OCI-LY1 (cell line): ENCODE measurements around the gene UBE4B.

ENCODE experiments used
- H2AFZ ChIP-seq: fragments of 200-600 bp; sonication (generic), shearing (Covaris generic); 2 replicates; pipeline ENCODE4 v1.6.0; 2014; ENCODE audit warnings: antibody characterized with exemption, mild to moderate bottlenecking, low read length
- H3F3A ChIP-seq: fragments of 200-600 bp; sonication (generic), shearing (Covaris generic); 2 replicates; pipeline ENCODE4 v1.6.0; 2014; ENCODE audit warnings: mild to moderate bottlenecking, antibody characterized with exemption, low read length, moderate library complexity; ENCODE audit not compliant: insufficient read depth
- H3K27ac ChIP-seq: fragments of 200-600 bp; sonication (generic); 2 replicates; pipeline ENCODE4 v1.5.1; 2014; ENCODE audit warnings: low read length, mixed run types, mild to moderate bottlenecking, low read depth; ENCODE audit not compliant: poor library complexity, severe bottlenecking
- H3K27me3 ChIP-seq: fragments of 200-600 bp; sonication (generic); 2 replicates; pipeline ENCODE4 v1.6.0; 2014; ENCODE audit warnings: antibody characterized with exemption, mild to moderate bottlenecking, low read length, moderate library complexity; ENCODE audit not compliant: insufficient read depth
- H3K36me3 ChIP-seq: fragments of 200-600 bp; sonication (generic); 2 replicates; pipeline ENCODE4 v1.6.1; 2014; ENCODE audit warnings: mild to moderate bottlenecking, antibody characterized with exemption, low read length, moderate library complexity, mixed read lengths; ENCODE audit not compliant: insufficient read depth
- H3K4me1 ChIP-seq: fragments of 200-600 bp; sonication (generic); 2 replicates; pipeline ENCODE4 v1.5.1; 2014; ENCODE audit warnings: mild to moderate bottlenecking, low read length, moderate library complexity; ENCODE audit not compliant: insufficient read depth, severe bottlenecking
- H3K4me2 ChIP-seq: fragments of 200-600 bp; sonication (generic), shearing (Covaris generic); 2 replicates; pipeline ENCODE4 v1.6.1; 2014; ENCODE audit warnings: low read length
- H3K4me3 ChIP-seq: fragments of 200-600 bp; sonication (generic); 2 replicates; pipeline ENCODE4 v1.5.1; 2014; ENCODE audit warnings: low read length, low read depth, mild to moderate bottlenecking, mixed read lengths; ENCODE audit not compliant: poor library complexity, severe bottlenecking
- H3K79me2 ChIP-seq: fragments of 200-600 bp; shearing (Covaris generic); 2 replicates; pipeline ENCODE4 v1.6.1; 2016; ENCODE audit warnings: mixed run types, low read length, mixed read lengths; ENCODE audit not compliant: insufficient read depth
- H3K9ac ChIP-seq: fragments of 200-600 bp; sonication (generic), shearing (Covaris generic); 2 replicates; pipeline ENCODE4 v1.6.1; 2014; ENCODE audit warnings: mild to moderate bottlenecking, low read length, mixed read lengths
- H3K9me2 ChIP-seq: fragments of 200-600 bp; sonication (generic), shearing (Covaris generic); 2 replicates; pipeline ENCODE4 v1.6.1; 2014; ENCODE audit warnings: low read depth, mild to moderate bottlenecking, low read length, mixed read lengths
- H3K9me3 ChIP-seq: fragments of 200-600 bp; shearing (Covaris generic); 2 replicates; pipeline ENCODE4 v1.6.1; 2014; ENCODE audit warnings: low read length, mixed read lengths
- H4K20me1 ChIP-seq: fragments of 200-600 bp; sonication (generic), shearing (Covaris generic); 2 replicates; pipeline ENCODE4 v1.6.0; 2016; ENCODE audit warnings: mild to moderate bottlenecking, low read length; ENCODE audit not compliant: insufficient read depth
- EZH2 ChIP-seq: fragments of 200-600 bp; sonication (generic), shearing (Covaris generic); IDR thresholded peaks from 2 replicates; pipeline ENCODE4 v1.8.0; 2017; ENCODE audit warnings: borderline replicate concordance, mixed run types, mild to moderate bottlenecking, antibody characterized with exemption, low read length, moderate library complexity, mixed read lengths
- TF ChIP-seq, protein P1 (sequence below): fragments of 200-600 bp; sonication (generic), shearing (Covaris generic); IDR thresholded peaks from 2 replicates; pipeline ENCODE4 v1.5.1; 2017; ENCODE audit warnings: mild to moderate bottlenecking, antibody characterized with exemption, low read length, moderate library complexity, mixed read lengths

UBE4B gene

GRCh38 chr1:10063878-10064277 is 31.1 kb downstream of the UBE4B start:
- TF ChIP-seq EZH2, result no peak
- TF ChIP-seq, protein P1, sequence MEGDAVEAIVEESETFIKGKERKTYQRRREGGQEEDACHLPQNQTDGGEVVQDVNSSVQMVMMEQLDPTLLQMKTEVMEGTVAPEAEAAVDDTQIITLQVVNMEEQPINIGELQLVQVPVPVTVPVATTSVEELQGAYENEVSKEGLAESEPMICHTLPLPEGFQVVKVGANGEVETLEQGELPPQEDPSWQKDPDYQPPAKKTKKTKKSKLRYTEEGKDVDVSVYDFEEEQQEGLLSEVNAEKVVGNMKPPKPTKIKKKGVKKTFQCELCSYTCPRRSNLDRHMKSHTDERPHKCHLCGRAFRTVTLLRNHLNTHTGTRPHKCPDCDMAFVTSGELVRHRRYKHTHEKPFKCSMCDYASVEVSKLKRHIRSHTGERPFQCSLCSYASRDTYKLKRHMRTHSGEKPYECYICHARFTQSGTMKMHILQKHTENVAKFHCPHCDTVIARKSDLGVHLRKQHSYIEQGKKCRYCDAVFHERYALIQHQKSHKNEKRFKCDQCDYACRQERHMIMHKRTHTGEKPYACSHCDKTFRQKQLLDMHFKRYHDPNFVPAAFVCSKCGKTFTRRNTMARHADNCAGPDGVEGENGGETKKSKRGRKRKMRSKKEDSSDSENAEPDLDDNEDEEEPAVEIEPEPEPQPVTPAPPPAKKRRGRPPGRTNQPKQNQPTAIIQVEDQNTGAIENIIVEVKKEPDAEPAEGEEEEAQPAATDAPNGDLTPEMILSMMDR, result no peak
- no peak overlapping the region for H3K9ac ChIP-seq

GRCh38 chr1:10064416-10065343 is 31.9 kb downstream of the UBE4B start:
- no peaks in the 10 kb centered on the region for H3K36me3 ChIP-seq
- no peak overlapping the region for H2AFZ ChIP-seq
- no peak overlapping the region for H3K27ac ChIP-seq
- no peaks in the 10 kb centered on the region for H3K9me3 ChIP-seq
- TF ChIP-seq, protein P1, result no peak
- no peak for TF ChIP-seq EZH2
- H3K4me1 ChIP-seq, result no peaks in the 10 kb centered on the region
- no peaks in the 10 kb centered on the region for H3K9me2 ChIP-seq
- H3K4me2 ChIP-seq, result no peak overlapping the region
- no peaks in the 10 kb centered on the region for H3K27me3 ChIP-seq
- no peak overlapping the region for H3K9ac ChIP-seq
- H3K4me3 ChIP-seq, result no peak overlapping the region
- no peaks in the 10 kb centered on the region for H3K79me2 ChIP-seq
- H3F3A ChIP-seq, result no peaks in the 10 kb centered on the region
- no peaks in the 10 kb centered on the region for H4K20me1 ChIP-seq

More at GRCh38 chr1:10063878-10064277, 31.1 kb downstream of the UBE4B start:
- H3K9me3 ChIP-seq, result no peaks in the 10 kb centered on the region
- H3K36me3 ChIP-seq, result no peaks in the 10 kb centered on the region
- no peaks in the 10 kb centered on the region for H4K20me1 ChIP-seq
- H2AFZ ChIP-seq, result no peak overlapping the region
- no peaks in the 10 kb centered on the region for H3K79me2 ChIP-seq
- no peaks in the 10 kb centered on the region for H3K27me3 ChIP-seq
- H3K4me1 ChIP-seq, result no peaks in the 10 kb centered on the region
- H3F3A ChIP-seq, result no peaks in the 10 kb centered on the region
- H3K9me2 ChIP-seq, result no peaks in the 10 kb centered on the region
- no peak overlapping the region for H3K27ac ChIP-seq
- H3K4me3 ChIP-seq, result no peak overlapping the region
- H3K4me2 ChIP-seq, result no peak overlapping the region

- no peaks in the 10 kb centered on the region for H3K27me3 ChIP-seq
- H3K9me3 ChIP-seq, result no peaks in the 10 kb centered on the region
- H3K4me2 ChIP-seq, result no peak overlapping the region
- H3K79me2 ChIP-seq, result no peaks in the 10 kb centered on the region
- TF ChIP-seq, protein P1, result no peak
- TF ChIP-seq EZH2, result no peak
- H3K27ac ChIP-seq, result no peak overlapping the region
- H3K4me1 ChIP-seq, result no peaks in the 10 kb centered on the region
- H3K4me3 ChIP-seq, result no peak overlapping the region
- no peaks in the 10 kb centered on the region for H3K9me2 ChIP-seq
- H3K36me3 ChIP-seq, result no peaks in the 10 kb centered on the region
- H3F3A ChIP-seq, result no peaks in the 10 kb centered on the region
- H3K9ac ChIP-seq, result no peak overlapping the region
- no peak overlapping the region for H2AFZ ChIP-seq
- H4K20me1 ChIP-seq, result no peaks in the 10 kb centered on the region
These were observed 32.6 kb downstream of the UBE4B start for GRCh38 chr1:10065344-10065685.
